Measurements from ENCODE around the gene TMEM120B. TPM values are rescaled to one million over a fixed set of nuclear protein-coding genes. Genes with fewer than 3 reads are reported as not detected.

The TMEM120B gene
- polyA plus RNA-seq, 1 donor from 2014 or later, result 9.8 TPM

- H4K20me1 ChIP-seq (ENCODE audit: insufficient read depth), result no peaks in the 10 kb centered on the region
- no peak overlapping the region for H3K27ac ChIP-seq (ENCODE audit: low read length)
- no peaks in the 10 kb centered on the region for H3F3A ChIP-seq (ENCODE audit: insufficient read depth, low read length, poor library complexity, severe bottlenecking)
- TF ChIP-seq REST (IDR thresholded peaks at IDR 0.05; ENCODE audit: borderline replicate concordance), result no peak
- no peak for TF ChIP-seq EP300 (conservative IDR thresholded peaks at IDR 0.05; ENCODE audit: poor library complexity, severe bottlenecking)
- TF ChIP-seq, protein P1, sequence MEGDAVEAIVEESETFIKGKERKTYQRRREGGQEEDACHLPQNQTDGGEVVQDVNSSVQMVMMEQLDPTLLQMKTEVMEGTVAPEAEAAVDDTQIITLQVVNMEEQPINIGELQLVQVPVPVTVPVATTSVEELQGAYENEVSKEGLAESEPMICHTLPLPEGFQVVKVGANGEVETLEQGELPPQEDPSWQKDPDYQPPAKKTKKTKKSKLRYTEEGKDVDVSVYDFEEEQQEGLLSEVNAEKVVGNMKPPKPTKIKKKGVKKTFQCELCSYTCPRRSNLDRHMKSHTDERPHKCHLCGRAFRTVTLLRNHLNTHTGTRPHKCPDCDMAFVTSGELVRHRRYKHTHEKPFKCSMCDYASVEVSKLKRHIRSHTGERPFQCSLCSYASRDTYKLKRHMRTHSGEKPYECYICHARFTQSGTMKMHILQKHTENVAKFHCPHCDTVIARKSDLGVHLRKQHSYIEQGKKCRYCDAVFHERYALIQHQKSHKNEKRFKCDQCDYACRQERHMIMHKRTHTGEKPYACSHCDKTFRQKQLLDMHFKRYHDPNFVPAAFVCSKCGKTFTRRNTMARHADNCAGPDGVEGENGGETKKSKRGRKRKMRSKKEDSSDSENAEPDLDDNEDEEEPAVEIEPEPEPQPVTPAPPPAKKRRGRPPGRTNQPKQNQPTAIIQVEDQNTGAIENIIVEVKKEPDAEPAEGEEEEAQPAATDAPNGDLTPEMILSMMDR (IDR thresholded peaks at IDR 0.05; ENCODE audit: poor library complexity, severe bottlenecking), result no peak
- TF ChIP-seq TAF1 (IDR thresholded peaks at IDR 0.05; ENCODE audit: low read depth), result no peak
- no peak for TF ChIP-seq EZH2 (IDR thresholded peaks at IDR 0.05; ENCODE audit: borderline replicate concordance, insufficient read depth, low read length, poor library complexity, severe bottlenecking)
- TF ChIP-seq MXI1 (conservative IDR thresholded peaks at IDR 0.05; ENCODE audit: poor library complexity, severe bottlenecking), result no peak
- no peak for TF ChIP-seq RAD21 (conservative IDR thresholded peaks at IDR 0.05)
- TF ChIP-seq POLR2AphosphoS5 (IDR thresholded peaks at IDR 0.05), result no peak
- no peak for TF ChIP-seq SMC3 (conservative IDR thresholded peaks at IDR 0.05; ENCODE audit: poor library complexity)
- no peaks in the 10 kb centered on the region for H3K36me3 ChIP-seq (ENCODE audit: insufficient read depth, low read length)
- no peak overlapping the region for H2AFZ ChIP-seq (ENCODE audit: low read depth, low read length)
- no peaks in the 10 kb centered on the region for H3K9me2 ChIP-seq (ENCODE audit: insufficient read depth, low read length)
- H3K4me3 ChIP-seq (ENCODE audit: low read length), result no peak overlapping the region
- H3K9me3 ChIP-seq (ENCODE audit: low read length), result no peaks in the 10 kb centered on the region
- H3K9ac ChIP-seq (ENCODE audit: low read length), result no peak overlapping the region
- H3K27me3 ChIP-seq (ENCODE audit: insufficient read depth, low read depth, low read length), result no peaks in the 10 kb centered on the region
- H3K4me2 ChIP-seq (ENCODE audit: low read length), result no peak overlapping the region
- no peaks in the 10 kb centered on the region for H3K79me2 ChIP-seq (replicated peaks; ENCODE audit: insufficient read depth, low read length)
Observed at GRCh38 chr12:121709478-121709961, 3.0 kb upstream of the TMEM120B start.

GRCh38 chr12:121711361-121712189 lies 977 bp upstream of the TMEM120B start:
- Histone ChIP-seq H3K4me3 (ENCODE audit: low read length) (peak overlapping the region; percentile 97), H3K4me2 (ENCODE audit: low read length) (peak overlapping the region; percentile 80), H3K79me2 (replicated peaks; ENCODE audit: insufficient read depth, low read length) (no peaks in the 10 kb centered on the region), H3K27ac (ENCODE audit: low read length) (peak overlapping the region; percentile 46), H3K9me2 (ENCODE audit: insufficient read depth, low read length) (no peaks in the 10 kb centered on the region), H3K36me3 (ENCODE audit: insufficient read depth, low read length) (no peaks in the 10 kb centered on the region), H4K20me1 (ENCODE audit: insufficient read depth) (no peaks in the 10 kb centered on the region), H3K9ac (ENCODE audit: low read length) (peak overlapping the region; percentile 77), H3K9me3 (ENCODE audit: low read length) (no peaks in the 10 kb centered on the region), H2AFZ (ENCODE audit: low read depth, low read length) (peak overlapping the region; percentile 65), H3F3A (ENCODE audit: insufficient read depth, low read length, poor library complexity, severe bottlenecking) (no peaks in the 10 kb centered on the region), H3K27me3 (ENCODE audit: insufficient read depth, low read depth, low read length) (no peaks in the 10 kb centered on the region)
- no peak for TF ChIP-seq EZH2 (IDR thresholded peaks at IDR 0.05; ENCODE audit: borderline replicate concordance, insufficient read depth, low read length, poor library complexity, severe bottlenecking)
- no peak for TF ChIP-seq POLR2AphosphoS5 (IDR thresholded peaks at IDR 0.05)
- no peak for TF ChIP-seq EP300 (conservative IDR thresholded peaks at IDR 0.05; ENCODE audit: poor library complexity, severe bottlenecking)
- no peak for TF ChIP-seq REST (IDR thresholded peaks at IDR 0.05; ENCODE audit: borderline replicate concordance)
- TF ChIP-seq MXI1 (conservative IDR thresholded peaks at IDR 0.05; ENCODE audit: poor library complexity, severe bottlenecking), result no peak
- TF ChIP-seq SMC3 (conservative IDR thresholded peaks at IDR 0.05; ENCODE audit: poor library complexity), result no peak
- TF ChIP-seq, protein P1 (IDR thresholded peaks at IDR 0.05; ENCODE audit: poor library complexity, severe bottlenecking), result no peak
- no peak for TF ChIP-seq TAF1 (IDR thresholded peaks at IDR 0.05; ENCODE audit: low read depth)
- TF ChIP-seq RAD21 (conservative IDR thresholded peaks at IDR 0.05), result no peak
